ENCODE results near the gene PLEKHG1. TPM values are rescaled to one million over a fixed set of nuclear protein-coding genes. Genes with fewer than 3 reads are reported as not detected.

The PLEKHG1 gene
- total and polyA plus RNA-seq, 2 experiments from 2014 or later, result 6.3 to 6.8 TPM

GRCh38 chr6:150638267-150638666 is 38.6 kb downstream of the PLEKHG1 start:
- no peak for TF ChIP-seq EZH2phosphoT487 (IDR thresholded peaks at IDR 0.05; ENCODE audit: low read depth, severe bottlenecking, unreplicated experiment)
- TF ChIP-seq, protein P1, sequence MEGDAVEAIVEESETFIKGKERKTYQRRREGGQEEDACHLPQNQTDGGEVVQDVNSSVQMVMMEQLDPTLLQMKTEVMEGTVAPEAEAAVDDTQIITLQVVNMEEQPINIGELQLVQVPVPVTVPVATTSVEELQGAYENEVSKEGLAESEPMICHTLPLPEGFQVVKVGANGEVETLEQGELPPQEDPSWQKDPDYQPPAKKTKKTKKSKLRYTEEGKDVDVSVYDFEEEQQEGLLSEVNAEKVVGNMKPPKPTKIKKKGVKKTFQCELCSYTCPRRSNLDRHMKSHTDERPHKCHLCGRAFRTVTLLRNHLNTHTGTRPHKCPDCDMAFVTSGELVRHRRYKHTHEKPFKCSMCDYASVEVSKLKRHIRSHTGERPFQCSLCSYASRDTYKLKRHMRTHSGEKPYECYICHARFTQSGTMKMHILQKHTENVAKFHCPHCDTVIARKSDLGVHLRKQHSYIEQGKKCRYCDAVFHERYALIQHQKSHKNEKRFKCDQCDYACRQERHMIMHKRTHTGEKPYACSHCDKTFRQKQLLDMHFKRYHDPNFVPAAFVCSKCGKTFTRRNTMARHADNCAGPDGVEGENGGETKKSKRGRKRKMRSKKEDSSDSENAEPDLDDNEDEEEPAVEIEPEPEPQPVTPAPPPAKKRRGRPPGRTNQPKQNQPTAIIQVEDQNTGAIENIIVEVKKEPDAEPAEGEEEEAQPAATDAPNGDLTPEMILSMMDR (IDR thresholded peaks at IDR 0.05; ENCODE audit: poor library complexity), result no peak
- no peak for TF ChIP-seq EZH2 (IDR thresholded peaks at IDR 0.05; ENCODE audit: borderline replicate concordance)
- Histone ChIP-seq H3K79me2 (peaks cover 13% of the 10 kb centered on the region), H3K4me1 (ENCODE audit: insufficient read depth) (peaks cover 26% of the 10 kb centered on the region)

GRCh38 chr6:150638765-150639164 is 39.1 kb downstream of the PLEKHG1 start:
- H3K79me2 ChIP-seq, result peaks cover 13% of the 10 kb centered on the region
- no peak for DNase-seq (ENCODE audit: low spot score)
- no peaks in the 10 kb centered on the region for H3K36me3 ChIP-seq (replicated peaks; ENCODE audit: insufficient read depth, low read depth)
- H3K9me3 ChIP-seq (ENCODE audit: low read depth), result no peaks in the 10 kb centered on the region
- H2AFZ ChIP-seq, result no peak overlapping the region
- no peak overlapping the region for H3K4me3 ChIP-seq
- H3K27me3 ChIP-seq, result no peaks in the 10 kb centered on the region
- TF ChIP-seq, protein P1 (IDR thresholded peaks at IDR 0.05; ENCODE audit: poor library complexity), result no peak
- TF ChIP-seq EZH2 (IDR thresholded peaks at IDR 0.05; ENCODE audit: borderline replicate concordance), result no peak
- TF ChIP-seq EZH2phosphoT487 (IDR thresholded peaks at IDR 0.05; ENCODE audit: low read depth, severe bottlenecking, unreplicated experiment), result no peak
- H3K4me1 ChIP-seq (ENCODE audit: insufficient read depth), result peaks cover 25% of the 10 kb centered on the region
- 74% methylated on average over 1 of the region's 1 CpG for WGBS (ENCODE audit: low lambda C conversion rate, missing lambda C conversion rate)
- no peak overlapping the region for H3K4me2 ChIP-seq
- no peaks in the 10 kb centered on the region for H3K9me2 ChIP-seq (replicated peaks; ENCODE audit: insufficient read depth)
- H4K20me1 ChIP-seq (ENCODE audit: insufficient read depth, poor library complexity, severe bottlenecking), result no peaks in the 10 kb centered on the region
- H3K27ac ChIP-seq, result no peak overlapping the region

More at GRCh38 chr6:150638267-150638666, 38.6 kb downstream of the PLEKHG1 start:
- H3K9me2 ChIP-seq (replicated peaks; ENCODE audit: insufficient read depth), result no peaks in the 10 kb centered on the region
- no peak for DNase-seq (ENCODE audit: low spot score)
- H3K9me3 ChIP-seq (ENCODE audit: low read depth), result no peaks in the 10 kb centered on the region
- no peak overlapping the region for H3K4me3 ChIP-seq
- no peak overlapping the region for H3K4me2 ChIP-seq
- no peaks in the 10 kb centered on the region for H3K36me3 ChIP-seq (replicated peaks; ENCODE audit: insufficient read depth, low read depth)
- H3K27ac ChIP-seq, result no peak overlapping the region
- H3K27me3 ChIP-seq, result no peaks in the 10 kb centered on the region
- WGBS (ENCODE audit: low lambda C conversion rate, missing lambda C conversion rate), result 76% methylated on average over 1 of the region's 1 CpG
- no peak overlapping the region for H2AFZ ChIP-seq
- H4K20me1 ChIP-seq (ENCODE audit: insufficient read depth, poor library complexity, severe bottlenecking), result no peaks in the 10 kb centered on the region

DNA sequence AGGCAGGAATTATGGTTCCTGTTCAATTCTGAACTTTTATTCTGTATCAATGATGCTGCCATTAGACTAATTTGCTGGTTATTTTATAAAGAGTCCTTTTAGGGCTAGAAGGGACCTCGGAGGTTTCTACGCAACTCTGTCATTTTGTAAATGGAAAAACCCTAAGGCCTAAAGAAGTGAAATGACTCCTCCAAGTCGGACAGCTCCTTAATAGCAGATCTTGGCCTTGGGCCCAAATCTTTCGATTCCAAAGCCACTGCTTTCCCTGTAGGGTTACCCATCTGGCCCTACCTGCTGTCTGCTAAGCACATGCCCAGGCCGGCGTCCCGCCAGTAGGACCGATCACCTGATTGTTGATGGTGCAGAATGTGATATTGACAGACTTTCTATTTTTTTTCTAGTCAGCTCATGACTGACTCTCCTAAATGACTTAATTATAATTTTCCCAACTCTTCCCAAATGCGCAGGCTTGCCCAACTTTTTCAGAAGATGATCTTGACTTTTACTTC is 40.2 kb downstream of the PLEKHG1 start:
- TF ChIP-seq, protein P1 (IDR thresholded peaks at IDR 0.05; ENCODE audit: poor library complexity), result no peak
- TF ChIP-seq EZH2 (IDR thresholded peaks at IDR 0.05; ENCODE audit: borderline replicate concordance) (no peak), EZH2phosphoT487 (IDR thresholded peaks at IDR 0.05; ENCODE audit: low read depth, severe bottlenecking, unreplicated experiment) (no peak)
- Histone ChIP-seq H3K4me3 (no peak overlapping the region), H3K9me2 (replicated peaks; ENCODE audit: insufficient read depth) (no peaks in the 10 kb centered on the region), H3K4me1 (ENCODE audit: insufficient read depth) (peaks cover 22% of the 10 kb centered on the region), H4K20me1 (ENCODE audit: insufficient read depth, poor library complexity, severe bottlenecking) (no peaks in the 10 kb centered on the region), H3K4me2 (no peak overlapping the region), H3K27ac (no peak overlapping the region), H3K27me3 (no peaks in the 10 kb centered on the region), H2AFZ (no peak overlapping the region), H3K79me2 (peaks cover 11% of the 10 kb centered on the region), H3K9me3 (ENCODE audit: low read depth) (no peaks in the 10 kb centered on the region), H3K36me3 (replicated peaks; ENCODE audit: insufficient read depth, low read depth) (no peaks in the 10 kb centered on the region)
- 96% methylated on average over 9 of the region's 9 CpGs for WGBS (ENCODE audit: low lambda C conversion rate, missing lambda C conversion rate)
- no peak for DNase-seq (ENCODE audit: low spot score)
